K562 (cell line): Measurements from ENCODE around the gene ING5. TPM values are rescaled to one million over a fixed set of nuclear protein-coding genes. Genes with fewer than 3 reads are reported as not detected.

Source experiments
- ATAC-seq: fragments of 200-7000 bp; cut with Tn5 transposase; 3 replicates; pipeline ENCODE4 v1.9.1; 2020; ENCODE audit warnings: moderate library complexity
- BruUV-seq: library from RNA; stranded (reverse); fragments of 400-500 nt; replicated peaks from 2 replicates; lab custom pipeline; 2021; lab: Mats Ljungman, UMichigan
- CTCF ChIA-PET: fragments of 300-600 bp; formaldehyde crosslinking; extraction: SDS; loops from one replicate; lab custom pipeline; 2021; ENCODE audit warnings: low intra/inter-chr PET ratio; lab: Yijun Ruan, JAX
- POLR2A ChIA-PET: fragments of 300-600, 350-650 bp; sonication (Branson Sonifier 250); formaldehyde crosslinking; extraction: SDS; loops from one replicate; lab custom pipeline; 2021; ENCODE audit warnings: antibody characterized with exemption, inconsistent platforms; lab: Yijun Ruan, JAX
- DNase-seq, 4 experiments: peaks; one replicate each; pipeline versions ENCODE4 v3.0.0 to v3.0.0-alpha.2; 2011 to 2018; ENCODE audit warnings: low spot score in 3 of 4, mixed read lengths in 3 of 4; ENCODE audit errors: extremely low read depth in 1 of 4
- FAIRE-seq: peaks from 2 replicates; lab custom pipeline; 2011; peaks lifted over from hg19 to GRCh38; lab: Jason Lieb, UNC
- H2AFZ ChIP-seq: 2 replicates; pipeline ENCODE4 v1.6.0; 2011; ENCODE audit warnings: low read depth, low read length, control low read depth, inconsistent platforms
- H3K27ac ChIP-seq: fragments of 200-600 bp; 3 replicates; pipeline ENCODE4 v1.8.0; 2011; ENCODE audit warnings: low read depth, mild to moderate bottlenecking, control low read depth, inconsistent platforms, low read length, moderate library complexity, mixed read lengths; ENCODE audit errors: extremely low read depth
- H3K27me3 ChIP-seq, 2 experiments: fragments of 300-600 bp in 1 of 2; 2 replicates in 1 of 2; 3 replicates in 1 of 2; pipeline versions ENCODE4 v1.6.0 to v1.8.0; 2011; ENCODE audit warnings: inconsistent platforms in 2 of 2, low read length in 2 of 2, mild to moderate bottlenecking in 1 of 2, mixed read lengths in 1 of 2, moderate library complexity in 1 of 2; ENCODE audit not compliant: control insufficient read depth in 2 of 2, insufficient read depth in 2 of 2
- H3K36me3 ChIP-seq: fragments of 300-600 bp; 3 replicates; pipeline ENCODE4 v1.8.0; 2011; ENCODE audit warnings: mild to moderate bottlenecking, low read length, inconsistent platforms; ENCODE audit not compliant: control insufficient read depth, insufficient read depth
- H3K4me1 ChIP-seq, 2 experiments: fragments of 200-600 bp in 1 of 2; replicated peaks in 1 of 2; 2 replicates in 1 of 2; 3 replicates in 1 of 2; pipeline versions ENCODE4 v1.5.1 to v1.8.0; 2011; ENCODE audit warnings: inconsistent platforms in 2 of 2, low read length in 2 of 2, mild to moderate bottlenecking in 1 of 2, mixed read lengths in 1 of 2, moderate library complexity in 1 of 2; ENCODE audit not compliant: control insufficient read depth in 2 of 2, insufficient read depth in 2 of 2
- H3K4me2 ChIP-seq: 2 replicates; pipeline ENCODE4 v1.6.1; 2011; ENCODE audit warnings: low read length, control low read depth, inconsistent platforms, mixed read lengths; ENCODE audit not compliant: insufficient read depth
- H3K4me3 ChIP-seq: fragments of 200-600 bp; sonication (generic), shearing (Covaris generic); 2 replicates; pipeline ENCODE4 v1.5.1; 2016; ENCODE audit warnings: control low read depth, inconsistent platforms
- H3K79me2 ChIP-seq: fragments of 200-600 bp; 3 replicates; pipeline ENCODE4 v1.8.0; 2011; ENCODE audit warnings: low read length, inconsistent platforms; ENCODE audit not compliant: control insufficient read depth, insufficient read depth
- H3K9ac ChIP-seq, 2 experiments: 2 replicates each; pipeline versions ENCODE4 v1.6.0 to v1.6.1; 2011; ENCODE audit warnings: low read depth in 2 of 2, low read length in 2 of 2, control low read depth in 1 of 2, inconsistent platforms in 1 of 2, mild to moderate bottlenecking in 1 of 2, mixed read lengths in 1 of 2; ENCODE audit not compliant: insufficient read depth in 1 of 2
- H3K9me1 ChIP-seq: one replicate; pipeline ENCODE4 v1.6.0; 2011; ENCODE audit warnings: inconsistent platforms, mild to moderate bottlenecking, low read length, moderate library complexity; ENCODE audit not compliant: control insufficient read depth, insufficient read depth
- H3K9me3 ChIP-seq: replicated peaks from 2 replicates; pipeline ENCODE4 v1.5.1; 2011; ENCODE audit warnings: low read depth, low read length, inconsistent platforms; ENCODE audit not compliant: control insufficient read depth, insufficient read depth
- H4K20me1 ChIP-seq: replicated peaks from 2 replicates; pipeline ENCODE4 v1.6.1; 2011; ENCODE audit warnings: low read length, inconsistent platforms, mixed read lengths; ENCODE audit not compliant: control insufficient read depth, insufficient read depth
- CBX3 ChIP-seq, 2 experiments: IDR thresholded peaks; 1 replicate in 1 of 2; 2 replicates in 1 of 2; pipeline ENCODE4 v1.6.1; 2012; ENCODE audit warnings: inconsistent platforms in 2 of 2, low read length in 2 of 2, borderline replicate concordance in 1 of 2, control low read depth in 1 of 2
- POLR2AphosphoS2 ChIP-seq: IDR thresholded peaks from 2 replicates; pipeline ENCODE4 v1.6.1; 2012; ENCODE audit warnings: low read length, improper control_type of control experiment
- ZFP30 ChIP-seq: fragments of 250-450 bp; sonication (Bioruptor Pico); IDR thresholded peaks from 2 replicates; pipeline ENCODE4 v1.8.0; 2022; ENCODE audit warnings: moderate library complexity, mild to moderate bottlenecking, inconsistent platforms, borderline replicate concordance
- WGBS: fragments of 100-300 bp; shearing (Covaris generic); methylation state at CpG from one replicate; pipeline ENCODE4 v1.1.6; 2016; ENCODE audit warnings: low coverage, mixed read lengths; ENCODE audit not compliant: insufficient coverage; ENCODE audit errors: missing lambda C conversion rate; 5-methylcytosine and 5-hydroxymethylcytosine counted together
- in situ Hi-C: fragments of 300-500 bp; cut with MboI; formaldehyde crosslinking; loops from 4 replicates; pipeline ENCODE4 v1.15.0; 2018; ENCODE audit warnings: inconsistent platforms, mixed read lengths
- intact Hi-C: fragments of 100-400 bp; cut with micrococcal nuclease; formaldehyde crosslinking; loops from 2 replicates; pipeline ENCODE4 v1.14.2; 2022
- polyA plus RNA-seq, 8 experiments: library from polyadenylated mRNA; depleted of rRNA in 4 of 8; stranded (reverse) in 5 of 8; unstranded in 3 of 8; fragments of >200 nt; fragmentation: Nextera tagmentation in 2 of 8; fragmentation: Illumina TruSeq in 1 of 8; extraction: Ambion mirVana in 2 of 8; extraction: Trizol in 1 of 8; gene quantifications; 2 replicates each; pipeline versions ENCODE4 v1.2.1 to v1.2.3, GENCODE V29; 2011 to 2014; ENCODE audit warnings: inconsistent platforms in 1 of 8, missing spikeins in 1 of 8
- total RNA-seq, 7 experiments: library from RNA; depleted of rRNA in 6 of 7; stranded (reverse); fragments of >200 nt in 6 of 7; fragmentation: Illumina TruSeq in 2 of 7; extraction: Trizol in 2 of 7; gene quantifications; 2 replicates each; pipeline versions ENCODE4 v1.2.1 to v1.2.3, GENCODE V29; 2011 to 2021; ENCODE audit warnings: low replicate concordance in 1 of 7
- TF ChIP-seq, protein P1 (sequence below): fragments of 200-400 bp; formaldehyde crosslinking; IDR thresholded peaks from 2 replicates; pipeline ENCODE4 v1.6.1; 2017; ENCODE audit warnings: mild to moderate bottlenecking, low read depth, low read length, moderate library complexity

ING5 gene
- total and polyA plus RNA-seq, 9 of the 15 experiments (the other 6 are each of a cell fraction or from before 2014, with no cell fraction given) = 10.4 to 53.3 (median 27.9) TPM

DNA sequence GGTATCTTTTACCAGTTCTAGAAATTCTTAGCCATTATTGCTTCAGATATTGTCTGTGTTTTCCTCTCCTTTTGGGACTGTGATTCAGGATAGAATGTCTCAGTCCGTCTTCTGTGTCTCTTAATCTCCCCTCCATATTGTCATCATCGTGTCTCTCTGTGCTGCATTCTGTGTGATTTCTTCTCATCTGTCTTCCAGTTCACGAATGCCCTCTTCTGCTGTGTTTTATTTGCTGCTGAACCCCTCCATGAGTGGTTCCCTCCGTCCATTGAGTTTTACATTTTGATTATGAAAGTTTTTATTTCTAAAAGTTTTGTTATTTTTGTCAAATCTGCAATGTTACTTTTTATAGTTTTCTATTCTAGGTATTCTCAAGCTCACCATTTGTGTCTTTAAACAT, 44.2 kb downstream of the ING5 start:
- no peak for FAIRE-seq
- H3K4me3 ChIP-seq = no peak overlapping the region
- no peak overlapping the region for H3K27ac ChIP-seq
- H3K9me3 ChIP-seq = peaks cover 2% of the 10 kb centered on the region; the same call in 1 of the 2 replicates
- H3K9me1 ChIP-seq = no peaks in the 10 kb centered on the region
- H3K79me2 ChIP-seq = no peaks in the 10 kb centered on the region
- H2AFZ ChIP-seq = no peak overlapping the region
- no peaks in the 10 kb centered on the region for H3K27me3 ChIP-seq
- WGBS = 92% methylated on average over 4 of the region's 4 CpGs
- H3K36me3 ChIP-seq = peaks cover 48% of the 10 kb centered on the region; the same call in 1 of the 3 replicates
- BruUV-seq = no TSS peak
- intact Hi-C loops = no loop called here
- DNase-seq = no peak
- no peak overlapping the region for H3K9ac ChIP-seq
- no peak for ATAC-seq
- POLR2A ChIA-PET = no interaction called here
- CTCF ChIA-PET = no interaction called here
- H4K20me1 ChIP-seq = no peaks in the 10 kb centered on the region
- 0 out of 2 replicates have a peak, but pooled peaks have one; percentile 21 for TF ChIP-seq ZFP30 (CRISPR knock-in tag)
- no peak for TF ChIP-seq POLR2AphosphoS2
- peak in 1 of 2 experiments; percentile 56; a peak in 1 of 3 replicates for TF ChIP-seq CBX3 (IDR thresholded peaks at IDR 0.05; ENCODE audit: borderline replicate concordance in 1 of 2, low read length in 2 of 2)
- peaks cover 0 to 13% of the 10 kb centered on the region in 2 experiments; a peak in 1 of 5 replicates for H3K4me1 ChIP-seq
- in situ Hi-C loops = loop anchor here (5.0 kb wide), 1 partner anchor 111 kb away; the partner anchor contains the start of gene PDCD1
- no peak overlapping the region for H3K4me2 ChIP-seq

DNA sequence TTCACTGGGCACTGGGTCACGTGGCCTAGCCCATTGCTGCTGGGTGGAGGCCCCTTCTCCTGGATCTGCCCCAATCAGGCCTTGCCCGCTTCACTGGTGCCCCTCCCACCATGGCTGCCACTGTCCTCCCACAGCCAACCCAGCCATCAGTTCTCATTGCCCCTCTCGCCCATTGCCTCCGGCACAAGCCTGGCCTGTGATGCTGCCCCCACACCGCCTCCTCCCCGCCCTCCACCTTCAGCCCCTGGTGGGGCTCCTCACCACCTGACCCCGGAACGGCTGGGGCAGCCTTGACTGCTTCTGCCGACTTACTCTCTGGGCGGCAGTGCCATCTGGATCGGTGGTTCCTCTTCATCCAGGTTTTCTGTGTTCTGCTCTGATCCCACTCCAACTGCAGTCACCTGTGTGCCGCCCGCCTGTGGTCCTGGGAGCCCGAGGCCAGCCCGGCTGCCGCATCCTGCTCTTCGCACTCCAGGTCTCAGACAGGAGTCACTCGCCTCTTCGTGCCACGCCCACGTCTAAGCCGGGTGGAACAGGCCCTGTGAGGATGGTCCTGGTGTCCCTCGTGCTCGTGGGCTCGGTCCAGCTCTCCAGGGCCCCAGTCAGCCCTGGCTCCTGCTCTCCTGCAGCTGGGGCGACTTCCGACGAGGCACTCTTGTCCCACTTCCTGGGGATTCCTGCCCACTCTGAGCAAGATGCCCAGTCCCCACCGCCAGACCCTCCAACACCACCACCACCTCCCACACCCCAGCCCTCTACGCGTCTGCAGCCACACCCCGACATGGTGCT, 46.8 kb downstream of the ING5 start:
- H3K36me3 ChIP-seq = peaks cover 56% of the 10 kb centered on the region; the same call in 2 of the 3 replicates
- ATAC-seq (no peak), FAIRE-seq (no peak), DNase-seq (no peak)
- BruUV-seq = no TSS peak
- no peak overlapping the region for H2AFZ ChIP-seq
- H3K9me1 ChIP-seq = no peaks in the 10 kb centered on the region
- ChIA-PET CTCF (no interaction called here), POLR2A (no interaction called here)
- no peak overlapping the region for H3K27ac ChIP-seq
- intact Hi-C loops (no loop called here), in situ Hi-C loops (loop anchor here (5.0 kb wide), 1 partner anchor 109 kb away; the partner anchor contains the start of gene PDCD1)
- TF ChIP-seq, protein P1, sequence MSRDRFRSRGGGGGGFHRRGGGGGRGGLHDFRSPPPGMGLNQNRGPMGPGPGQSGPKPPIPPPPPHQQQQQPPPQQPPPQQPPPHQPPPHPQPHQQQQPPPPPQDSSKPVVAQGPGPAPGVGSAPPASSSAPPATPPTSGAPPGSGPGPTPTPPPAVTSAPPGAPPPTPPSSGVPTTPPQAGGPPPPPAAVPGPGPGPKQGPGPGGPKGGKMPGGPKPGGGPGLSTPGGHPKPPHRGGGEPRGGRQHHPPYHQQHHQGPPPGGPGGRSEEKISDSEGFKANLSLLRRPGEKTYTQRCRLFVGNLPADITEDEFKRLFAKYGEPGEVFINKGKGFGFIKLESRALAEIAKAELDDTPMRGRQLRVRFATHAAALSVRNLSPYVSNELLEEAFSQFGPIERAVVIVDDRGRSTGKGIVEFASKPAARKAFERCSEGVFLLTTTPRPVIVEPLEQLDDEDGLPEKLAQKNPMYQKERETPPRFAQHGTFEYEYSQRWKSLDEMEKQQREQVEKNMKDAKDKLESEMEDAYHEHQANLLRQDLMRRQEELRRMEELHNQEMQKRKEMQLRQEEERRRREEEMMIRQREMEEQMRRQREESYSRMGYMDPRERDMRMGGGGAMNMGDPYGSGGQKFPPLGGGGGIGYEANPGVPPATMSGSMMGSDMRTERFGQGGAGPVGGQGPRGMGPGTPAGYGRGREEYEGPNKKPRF = no peak
- no peak overlapping the region for H3K4me3 ChIP-seq
- H4K20me1 ChIP-seq = no peaks in the 10 kb centered on the region
- no peak overlapping the region for H3K4me2 ChIP-seq
- no peaks in the 10 kb centered on the region for H3K27me3 ChIP-seq
- no peak overlapping the region; a peak in 1 of 4 replicates for H3K9ac ChIP-seq
- peaks cover 0 to 2% of the 10 kb centered on the region in 2 experiments; a peak in 2 of 5 replicates for H3K4me1 ChIP-seq
- H3K79me2 ChIP-seq = no peaks in the 10 kb centered on the region
- peaks cover 2% of the 10 kb centered on the region; the same call in 1 of the 2 replicates for H3K9me3 ChIP-seq
- 93% methylated on average over 18 of the region's 32 CpGs for WGBS
